ENCODE data around the gene SIGLEC1. TPM values are rescaled to one million over a fixed set of nuclear protein-coding genes. Genes with fewer than 3 reads are reported as not detected.
A peak's percentile ranks its signal among the peaks of the same experiment; 100 is the strongest.

SIGLEC1 gene
- total and polyA plus RNA-seq, 2 of the 8 experiments (the other 6 are each of a cell fraction or from before 2014, with no cell fraction given) = 0.02 TPM; not detected in 1

- H3K23ac ChIP-seq (ENCODE audit: insufficient read length) = no peak overlapping the region
- peak overlapping the region; percentile 87 for H4K8ac ChIP-seq (ENCODE audit: extremely low read depth, insufficient read depth, low read length)
- H4K5ac ChIP-seq (ENCODE audit: insufficient read length, low read depth, low read length) = peak overlapping the region; percentile 3
- ChIA-PET POLR2A (ENCODE audit: partially characterized antibody) (interaction anchor here (1.0 to 3.0 kb wide), 4 partner anchors 11 to 15 kb away, joined by 3 to 13 read pairs (median 4); no protein-coding TSS in a partner anchor), CTCF (ENCODE audit: partially characterized antibody) (interaction anchor here (0.9 to 17.6 kb wide), 6 partner anchors 17 to 61 kb away, joined by 3 to 221 read pairs (median 13); partner anchors contain the start of genes SIGLEC1 and SPEF1)
- H3K36me3 ChIP-seq (ENCODE audit: control insufficient read depth in 2 of 4, insufficient read depth in 4 of 4, low read length in 3 of 4) = no peaks in the 10 kb centered on the region
- DNase-seq (ENCODE audit: low read depth in 1 of 2, low spot score in 2 of 2) = no peak
- H3K4me1 ChIP-seq (replicated peaks in 1 of 4; ENCODE audit: control insufficient read depth in 3 of 4, insufficient read depth in 4 of 4, low read length in 3 of 4) = peaks cover 0 to 19% (median 15%) of the 10 kb centered on the region in 4 experiments; a peak in 5 of 7 replicates
- no peak overlapping the region; the same call in 1 of the 2 replicates for H2BK5ac ChIP-seq (ENCODE audit: low read depth, low read length)
- H3K9ac ChIP-seq (replicated peaks in 1 of 4; ENCODE audit: extremely low read depth in 1 of 4, low read depth in 3 of 4, low read length in 3 of 4) = peak overlapping the region in 2 of 4 experiments; percentile 29 to 32; a peak in 2 of 7 replicates
- H4K91ac ChIP-seq (replicated peaks; ENCODE audit: insufficient read length, low read length) = peak overlapping the region; percentile 72
- 0 out of 2 replicates have a peak overlapping the region, but pooled peaks have one; percentile 48 for H2BK20ac ChIP-seq (ENCODE audit: low read length)
- H3K27ac ChIP-seq (ENCODE audit: low read depth, low read length) = no peak overlapping the region
- H2BK15ac ChIP-seq (ENCODE audit: low read length) = 0 out of 2 replicates have a peak overlapping the region, but pooled peaks have one; percentile 97
- H3K79me2 ChIP-seq (ENCODE audit: control insufficient read depth in 1 of 2, insufficient read depth in 2 of 2, low read length in 2 of 2) = no peaks in the 10 kb centered on the region
- H4K20me1 ChIP-seq (replicated peaks in 1 of 2; ENCODE audit: control insufficient read depth in 1 of 2, insufficient read depth in 2 of 2, low read length in 2 of 2) = peaks cover 0 to 2% of the 10 kb centered on the region in 2 experiments
- peak overlapping the region; percentile 17; the same call in 1 of the 2 replicates for H2AFZ ChIP-seq (ENCODE audit: low read length)
- H3K18ac ChIP-seq (ENCODE audit: extremely low read depth, low read length) = peak overlapping the region; percentile 93; the same call in 1 of the 2 replicates
- 88% methylated on average over 17 of the region's 20 CpGs; no CpG with 5 or more reads in 1 of the 2 experiments for WGBS, 2 experiments (ENCODE audit: extremely low coverage in 1 of 2, insufficient coverage in 1 of 2, insufficient read length in 1 of 2, insufficient replicate concordance in 2 of 2, low coverage in 1 of 2, low lambda C conversion rate in 2 of 2, missing lambda C conversion rate in 1 of 2)
- no peak overlapping the region for H2BK120ac ChIP-seq (replicated peaks; ENCODE audit: low read depth, low read length)
- H3K4me3 ChIP-seq (ENCODE audit: extremely low read depth in 1 of 4, insufficient read depth in 2 of 4, low read depth in 3 of 4, low read length in 4 of 4) = peak overlapping the region; percentile 33 to 59 (median 41)
- 0 out of 2 replicates have a peak overlapping the region, but pooled peaks have one; percentile 8 for H2AK5ac ChIP-seq (ENCODE audit: low read depth, low read length)
- peak overlapping the region; percentile 80; the same call in 1 of the 2 replicates for H2BK12ac ChIP-seq (ENCODE audit: low read depth, low read length)
- H3K23me2 ChIP-seq (ENCODE audit: low read depth, low read length) = 0 out of 2 replicates have a peak, but pooled peaks cover 3% of the 10 kb centered on the region
- H3K4ac ChIP-seq (replicated peaks; ENCODE audit: insufficient read length, low read depth, low read length) = peak overlapping the region; percentile 88
- H3K27me3 ChIP-seq (replicated peaks in 1 of 4; ENCODE audit: control insufficient read depth in 3 of 4, extremely low read depth in 1 of 4, insufficient read depth in 3 of 4, low read length in 3 of 4) = peaks cover 1 to 26% (median 20%) of the 10 kb centered on the region in 4 experiments; a peak in 6 of 7 replicates
- H3K4me2 ChIP-seq (ENCODE audit: insufficient read depth in 1 of 2, low read depth in 2 of 2, low read length in 2 of 2) = peak overlapping the region; percentile 64 to 77
- no peaks in the 10 kb centered on the region for H3K79me1 ChIP-seq (ENCODE audit: low read depth, low read length)
- no peaks in the 10 kb centered on the region for H3K9me3 ChIP-seq (ENCODE audit: insufficient read depth in 2 of 2, low read depth in 1 of 2, low read length in 1 of 2)
- no peak overlapping the region for H3K14ac ChIP-seq (ENCODE audit: insufficient read length)
- H3K56ac ChIP-seq (replicated peaks; ENCODE audit: insufficient read length, low read depth, low read length) = no peak overlapping the region
- FAIRE-seq = no peak
- TF ChIP-seq GABPA (IDR thresholded peaks at IDR 0.05; ENCODE audit: borderline replicate concordance, insufficient read depth, low read length) (no peak), SP2 (IDR thresholded peaks at IDR 0.05; ENCODE audit: low read length) (no peak), ATF2 (IDR thresholded peaks at IDR 0.05; ENCODE audit: low read length) (no peak), TAF1 (IDR thresholded peaks at IDR 0.05; ENCODE audit: low read depth, low read length) (no peak), GTF2F1 (IDR thresholded peaks at IDR 0.05; ENCODE audit: borderline replicate concordance, low read depth, low read length) (no peak), SIRT6 (IDR thresholded peaks at IDR 0.05; ENCODE audit: low read length) (no peak), JUND (IDR thresholded peaks at IDR 0.05; ENCODE audit: low read length) (no peak), CHD2 (IDR thresholded peaks at IDR 0.05; ENCODE audit: low read length) (no peak)
Observed at GRCh38 chr20:3733119-3733995, 21.0 kb upstream of the SIGLEC1 start.

Data from H1 (cell line).